Stimulated activated memory B cell treated with anti-CD40 and anti-IgM and Interleukin-4, amounts not matched to agents 10 μg/mL and 1 μg/mL and 100 μg/mL, for 72 hours (primary cell): ENCODE data around the gene PDCD7.
A peak's percentile ranks its signal among the peaks of the same experiment; 100 is the strongest.

Experiments used
- ATAC-seq: fragments of 150-1000 bp; cut with Tn5 transposase; 2 replicates; pipeline ENCODE4 v1.10.0; 2021
- H3K27ac Mint-ChIP-seq: one replicate; pipeline ENCODE4 v1.8.0; 2022; ENCODE audit warnings: mild to moderate bottlenecking, mixed read lengths
- H3K27me3 Mint-ChIP-seq: one replicate; pipeline ENCODE4 v1.8.0; 2022; ENCODE audit warnings: mixed read lengths
- H3K36me3 Mint-ChIP-seq: one replicate; pipeline ENCODE4 v1.8.0; 2022; ENCODE audit warnings: mixed read lengths
- H3K4me1 Mint-ChIP-seq: one replicate; pipeline ENCODE4 v1.8.0; 2022; ENCODE audit warnings: mixed read lengths
- H3K4me3 Mint-ChIP-seq: one replicate; pipeline ENCODE4 v1.8.0; 2022; ENCODE audit warnings: mild to moderate bottlenecking, moderate library complexity, mixed read lengths
- H3K9me3 Mint-ChIP-seq: one replicate; pipeline ENCODE4 v1.8.0; 2022; ENCODE audit warnings: mixed read lengths

PDCD7 gene

GRCh38 chr15:65088643-65089021, 45.0 kb downstream of the PDCD7 start:
- Mint-ChIP-seq H3K4me1 (no peaks in the 10 kb centered on the region), H3K27me3 (peaks cover 22% of the 10 kb centered on the region), H3K4me3 (no peak overlapping the region), H3K9me3 (no peaks in the 10 kb centered on the region), H3K36me3 (peaks cover 5% of the 10 kb centered on the region), H3K27ac (no peak overlapping the region)
- ATAC-seq = no peak

DNA sequence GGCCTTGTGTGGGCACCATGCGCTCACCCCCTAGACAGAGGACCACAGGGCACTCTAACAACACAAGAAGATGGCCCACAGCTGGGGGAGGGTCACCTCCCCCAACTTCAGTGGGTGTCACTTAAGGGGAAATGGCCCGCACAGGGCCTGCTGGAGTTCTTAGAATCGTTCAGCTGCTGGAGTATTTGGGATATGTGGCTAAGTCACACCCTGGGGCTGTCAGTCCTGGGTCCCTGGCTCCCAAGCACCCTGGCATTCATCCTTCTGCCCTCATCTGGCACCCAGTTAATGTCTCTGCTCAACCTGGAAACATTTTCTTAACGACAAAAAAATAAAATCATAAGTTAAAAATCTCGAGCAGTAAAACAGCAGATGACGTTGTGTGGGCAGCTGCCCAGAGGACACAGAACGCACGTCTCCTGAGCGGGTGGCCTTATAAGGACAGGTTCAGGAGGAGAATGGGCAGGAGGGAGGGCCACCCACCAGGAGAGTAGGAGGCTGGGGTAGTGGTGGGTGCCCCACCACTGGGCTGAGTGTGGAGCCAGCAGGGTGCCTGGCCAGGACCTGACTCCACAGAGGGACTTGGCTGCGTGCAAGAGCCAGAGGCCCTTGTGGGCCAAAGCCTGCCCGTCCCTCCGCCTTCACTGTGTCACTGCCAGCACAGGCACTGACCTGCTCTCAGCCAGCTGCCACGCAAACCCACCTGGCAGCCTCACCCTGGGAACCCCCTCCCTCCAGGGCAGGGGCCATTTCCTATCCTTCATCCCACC, 45.5 kb downstream of the PDCD7 start:
- Mint-ChIP-seq H3K4me3 (no peak overlapping the region), H3K9me3 (no peaks in the 10 kb centered on the region), H3K36me3 (peaks cover 5% of the 10 kb centered on the region), H3K27ac (no peak overlapping the region), H3K4me1 (no peaks in the 10 kb centered on the region), H3K27me3 (peaks cover 28% of the 10 kb centered on the region)
- ATAC-seq = no peak

- Mint-ChIP-seq H3K9me3 (no peaks in the 10 kb centered on the region), H3K27ac (no peak overlapping the region), H3K4me3 (no peak overlapping the region), H3K4me1 (no peaks in the 10 kb centered on the region), H3K27me3 (peaks cover 34% of the 10 kb centered on the region), H3K36me3 (peaks cover 5% of the 10 kb centered on the region)
- ATAC-seq = no peak
These were observed 46.2 kb downstream of the PDCD7 start for GRCh38 chr15:65087411-65087810.

GRCh38 chr15:65086680-65087111, 46.9 kb downstream of the PDCD7 start:
- Mint-ChIP-seq H3K27me3 (peaks cover 41% of the 10 kb centered on the region), H3K4me1 (no peaks in the 10 kb centered on the region), H3K4me3 (no peak overlapping the region), H3K36me3 (peaks cover 5% of the 10 kb centered on the region), H3K27ac (no peak overlapping the region), H3K9me3 (no peaks in the 10 kb centered on the region)
- ATAC-seq = no peak

- no peak for ATAC-seq
- H3K4me1 Mint-ChIP-seq = no peaks in the 10 kb centered on the region
- no peak overlapping the region for H3K4me3 Mint-ChIP-seq
- no peak overlapping the region for H3K27ac Mint-ChIP-seq
- no peaks in the 10 kb centered on the region for H3K9me3 Mint-ChIP-seq
- H3K36me3 Mint-ChIP-seq = peaks cover under 1% of the 10 kb centered on the region
- peaks cover 47% of the 10 kb centered on the region for H3K27me3 Mint-ChIP-seq
These were observed 47.5 kb downstream of the PDCD7 start for GRCh38 chr15:65085990-65086679.

DNA sequence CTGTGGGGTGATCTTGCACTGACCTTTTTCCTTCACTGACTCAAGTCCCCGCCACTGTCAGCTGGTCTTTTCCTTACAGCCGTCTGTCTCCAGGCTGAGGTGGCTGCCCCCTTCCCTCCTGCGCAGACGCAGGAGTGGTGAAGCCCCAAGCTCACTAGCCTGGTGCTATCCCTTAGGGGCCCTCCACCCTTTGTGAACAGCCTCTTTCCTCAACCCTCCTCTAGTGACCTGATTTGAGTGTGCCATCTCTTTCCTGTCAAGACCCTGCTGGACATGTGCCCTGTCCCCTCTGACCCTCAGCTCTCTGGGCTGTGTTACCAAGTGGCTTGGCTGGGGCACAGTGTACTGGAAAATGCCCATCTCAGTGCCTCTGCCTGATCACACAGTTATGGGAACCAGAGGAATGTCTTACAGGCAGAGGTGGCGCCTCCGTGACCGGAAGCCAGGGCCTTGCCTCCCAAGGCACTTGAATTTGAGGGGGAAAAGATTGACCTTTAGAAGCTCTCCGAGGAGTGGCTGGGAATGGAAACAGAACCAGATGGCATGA, 48.3 kb downstream of the PDCD7 start:
- no peak overlapping the region for H3K27ac Mint-ChIP-seq
- H3K4me3 Mint-ChIP-seq = no peak overlapping the region
- H3K27me3 Mint-ChIP-seq = peaks cover 47% of the 10 kb centered on the region
- ATAC-seq = no peak
- no peaks in the 10 kb centered on the region for H3K4me1 Mint-ChIP-seq
- no peaks in the 10 kb centered on the region for H3K9me3 Mint-ChIP-seq
- no peaks in the 10 kb centered on the region for H3K36me3 Mint-ChIP-seq

DNA sequence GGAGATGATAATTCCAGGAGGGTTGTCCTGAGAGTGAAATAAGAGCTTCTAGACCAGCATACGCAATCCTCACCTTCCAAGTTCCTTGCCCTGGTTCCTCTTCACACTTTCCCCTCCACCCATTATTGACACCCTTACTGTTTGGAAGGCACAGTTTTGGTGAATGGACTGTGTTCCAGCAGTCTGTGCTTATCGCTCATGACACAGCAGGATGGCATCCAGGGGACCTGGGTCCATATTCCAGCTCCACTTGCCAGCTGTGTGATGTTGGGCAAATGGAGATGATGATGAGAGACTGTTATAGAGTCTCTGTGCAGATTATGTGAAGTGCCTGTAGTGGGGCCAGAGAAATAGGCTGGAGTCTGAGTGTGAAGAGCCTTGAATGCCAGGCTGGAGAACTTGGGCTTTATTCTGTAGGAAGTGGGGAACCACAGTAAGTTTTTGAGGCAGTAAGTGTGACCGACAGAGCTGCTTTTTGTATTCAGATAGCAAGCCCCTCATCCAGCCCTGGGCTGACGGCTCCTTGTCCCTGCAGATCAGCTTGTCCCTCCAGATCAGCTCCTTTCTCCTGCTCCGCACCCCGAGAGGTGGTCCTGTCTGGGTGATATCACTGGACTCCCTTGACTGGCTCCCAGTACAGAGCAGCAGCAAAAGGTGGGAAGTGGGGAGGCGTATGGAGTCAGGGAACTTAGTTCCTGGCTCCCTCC, 49.0 kb downstream of the PDCD7 start:
- Mint-ChIP-seq H3K9me3 (no peaks in the 10 kb centered on the region), H3K4me1 (no peaks in the 10 kb centered on the region), H3K36me3 (no peaks in the 10 kb centered on the region), H3K4me3 (no peak overlapping the region), H3K27me3 (peaks cover 47% of the 10 kb centered on the region), H3K27ac (no peak overlapping the region)
- ATAC-seq = no peak

- Mint-ChIP-seq H3K4me3 (no peak overlapping the region), H3K9me3 (no peaks in the 10 kb centered on the region), H3K4me1 (peaks cover 2% of the 10 kb centered on the region), H3K36me3 (no peaks in the 10 kb centered on the region), H3K27ac (no peak overlapping the region), H3K27me3 (peaks cover 60% of the 10 kb centered on the region)
- ATAC-seq = no peak
These were observed 50.3 kb downstream of the PDCD7 start for GRCh38 chr15:65083262-65083701.

GRCh38 chr15:65082303-65082953, 51.2 kb downstream of the PDCD7 start:
- peaks cover 10% of the 10 kb centered on the region for H3K4me1 Mint-ChIP-seq
- no peak overlapping the region for H3K27ac Mint-ChIP-seq
- peaks cover 68% of the 10 kb centered on the region for H3K27me3 Mint-ChIP-seq
- ATAC-seq = no peak
- H3K36me3 Mint-ChIP-seq = no peaks in the 10 kb centered on the region
- H3K4me3 Mint-ChIP-seq = no peak overlapping the region
- H3K9me3 Mint-ChIP-seq = no peaks in the 10 kb centered on the region

- Mint-ChIP-seq H3K27me3 (peaks cover 70% of the 10 kb centered on the region), H3K4me3 (no peak overlapping the region), H3K4me1 (peaks cover 10% of the 10 kb centered on the region), H3K9me3 (no peaks in the 10 kb centered on the region), H3K27ac (no peak overlapping the region), H3K36me3 (no peaks in the 10 kb centered on the region)
- no peak for ATAC-seq
These were observed 51.9 kb downstream of the PDCD7 start for GRCh38 chr15:65081758-65082157.

GRCh38 chr15:65081270-65081669, 52.3 kb downstream of the PDCD7 start:
- H3K36me3 Mint-ChIP-seq = no peaks in the 10 kb centered on the region
- H3K27me3 Mint-ChIP-seq = peaks cover 75% of the 10 kb centered on the region
- ATAC-seq = no peak
- H3K27ac Mint-ChIP-seq = no peak overlapping the region
- H3K9me3 Mint-ChIP-seq = no peaks in the 10 kb centered on the region
- no peak overlapping the region for H3K4me3 Mint-ChIP-seq
- H3K4me1 Mint-ChIP-seq = peaks cover 10% of the 10 kb centered on the region

- Mint-ChIP-seq H3K27ac (no peak overlapping the region), H3K27me3 (peaks cover 77% of the 10 kb centered on the region), H3K4me3 (no peak overlapping the region), H3K4me1 (peaks cover 10% of the 10 kb centered on the region), H3K36me3 (no peaks in the 10 kb centered on the region), H3K9me3 (no peaks in the 10 kb centered on the region)
- ATAC-seq = no peak
These were observed 54.0 kb downstream of the PDCD7 start for GRCh38 chr15:65079580-65079979.

- Mint-ChIP-seq H3K4me3 (no peak overlapping the region), H3K9me3 (no peaks in the 10 kb centered on the region), H3K36me3 (no peaks in the 10 kb centered on the region), H3K4me1 (peaks cover 10% of the 10 kb centered on the region), H3K27me3 (peaks cover 61% of the 10 kb centered on the region), H3K27ac (no peak overlapping the region)
- ATAC-seq = peak; percentile 62
These were observed 55.6 kb downstream of the PDCD7 start for GRCh38 chr15:65077981-65078352.

- Mint-ChIP-seq H3K27ac (no peak overlapping the region), H3K4me1 (peaks cover 10% of the 10 kb centered on the region), H3K4me3 (no peak overlapping the region), H3K27me3 (peaks cover 55% of the 10 kb centered on the region), H3K9me3 (no peaks in the 10 kb centered on the region), H3K36me3 (no peaks in the 10 kb centered on the region)
- no peak for ATAC-seq
These were observed 56.2 kb downstream of the PDCD7 start for GRCh38 chr15:65077291-65077980.
